NCI-H1930 (cell line): Measurements from ENCODE around the gene BEST2.
A peak's percentile ranks its signal among the peaks of the same experiment; 100 is the strongest.

ENCODE experiments used
- DNase-seq, 2 experiments: peaks; one replicate each; lab custom pipeline; 2025; lab: John Stamatoyannopoulos, UW

Gene BEST2

DNA sequence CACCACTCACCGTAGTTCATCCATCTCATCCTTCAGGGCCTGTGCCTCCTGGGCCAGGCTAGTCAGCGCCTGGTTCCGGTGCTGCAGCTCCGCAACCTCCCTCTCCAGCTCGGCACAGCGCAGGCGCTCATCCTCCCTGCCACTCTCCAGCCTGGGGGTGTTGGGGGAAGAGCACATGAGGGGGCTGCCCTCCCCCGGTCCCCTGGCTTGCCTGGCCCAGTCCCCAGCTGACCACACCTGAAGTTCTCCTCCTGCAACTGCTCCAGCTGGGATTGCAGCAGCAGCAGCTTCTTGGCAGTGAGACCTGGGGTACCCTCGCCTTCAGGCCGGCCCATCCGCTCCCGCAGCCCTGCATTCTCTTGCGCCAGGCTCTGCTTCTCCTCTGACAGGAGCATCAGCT, 19.3 kb downstream of the BEST2 start:
- DNase-seq, result no peak

DNA sequence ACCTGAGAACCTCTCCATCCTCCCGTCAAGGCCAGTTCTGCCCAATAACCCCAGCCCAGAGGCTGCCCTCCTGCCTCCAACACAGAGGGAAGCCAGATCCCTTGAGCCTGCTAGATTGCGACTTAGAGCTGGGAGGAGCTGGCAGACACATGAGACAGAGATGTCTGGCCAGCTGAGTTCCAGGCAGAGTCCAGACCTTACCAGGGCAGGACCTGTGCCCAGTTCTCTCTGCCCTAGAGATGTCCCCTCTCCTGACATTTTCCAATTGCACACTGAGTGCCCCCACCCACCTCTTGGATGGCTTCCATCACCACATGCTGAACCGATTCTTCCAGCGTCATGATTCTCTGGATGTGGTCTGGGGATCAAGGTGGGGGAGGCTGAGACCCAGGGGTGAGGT, 20.7 kb downstream of the BEST2 start:
- no peak for DNase-seq

DNA sequence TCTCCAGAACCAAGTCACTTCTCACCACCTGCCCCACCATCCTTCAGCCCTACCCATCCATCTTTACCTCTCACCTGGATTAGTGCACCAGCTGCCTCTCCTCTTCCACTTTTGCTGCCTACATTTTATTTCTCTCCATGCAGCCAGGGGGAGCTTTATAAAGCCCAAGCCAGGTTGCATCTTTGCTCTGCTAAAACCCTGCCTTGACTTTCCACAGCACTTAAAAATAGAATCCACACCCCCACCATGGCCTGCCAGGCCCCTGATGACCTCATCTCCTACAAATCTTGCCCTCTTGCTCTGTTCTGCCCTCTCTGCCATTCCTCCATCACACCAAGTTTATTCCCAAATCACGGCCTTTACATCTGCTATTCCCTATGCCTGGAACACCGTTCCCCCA, 22.0 kb downstream of the BEST2 start:
- no peak for DNase-seq

DNA sequence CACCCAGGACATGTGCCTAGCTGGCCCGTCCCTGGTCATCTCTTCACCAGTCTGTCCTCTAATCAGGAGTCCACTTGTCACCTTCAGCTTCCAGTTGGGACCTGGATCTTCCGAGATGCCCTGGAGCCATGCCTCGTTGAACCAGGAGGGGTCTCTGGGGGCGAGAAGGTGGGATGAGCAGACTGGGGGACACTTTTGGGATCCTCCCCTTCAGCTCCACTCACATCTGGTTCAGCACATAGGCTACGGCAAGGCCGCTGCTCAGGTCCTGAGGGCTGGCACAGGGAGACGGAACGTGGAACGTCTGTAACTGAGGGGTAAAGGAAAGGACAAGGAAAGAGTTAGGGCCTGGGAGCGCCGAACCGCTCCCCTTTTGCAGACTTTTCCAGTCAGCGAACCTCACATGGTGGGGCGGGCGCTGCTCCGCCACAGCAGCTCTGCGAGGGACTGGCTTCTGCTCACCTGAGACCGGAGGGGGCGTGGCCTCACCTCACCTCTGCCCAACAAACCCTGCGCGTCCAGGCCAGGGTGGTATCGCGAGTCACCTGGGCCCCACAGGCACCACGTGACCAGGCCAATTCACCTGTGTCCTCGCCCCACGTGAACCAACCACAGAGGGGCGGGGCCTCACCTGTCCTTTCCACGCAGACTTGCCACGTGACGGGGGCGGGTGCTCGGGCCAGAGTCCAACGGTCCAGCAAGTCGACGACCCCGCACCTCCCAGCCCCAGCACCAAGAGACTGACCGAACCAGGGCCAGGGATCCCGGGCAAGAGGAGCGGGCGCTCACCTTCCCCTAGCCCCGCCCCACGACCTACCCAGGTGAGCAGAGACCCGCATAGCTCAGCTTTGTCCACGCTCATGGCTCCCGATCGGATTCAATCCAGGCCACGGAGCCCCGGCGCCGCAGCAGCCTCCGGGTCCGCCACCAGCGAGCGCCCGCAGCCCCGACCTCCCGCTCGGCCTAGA, 23.3 kb downstream of the BEST2 start, which contains the start of gene HOOK2:
Gene HOOK2, minus strand, starts transcription at position 965 of the 968 bp plus-strand sequence. Its CDS starts 103 bp downstream, at position 862.
- peak; percentile 15 to 32 for DNase-seq

DNA sequence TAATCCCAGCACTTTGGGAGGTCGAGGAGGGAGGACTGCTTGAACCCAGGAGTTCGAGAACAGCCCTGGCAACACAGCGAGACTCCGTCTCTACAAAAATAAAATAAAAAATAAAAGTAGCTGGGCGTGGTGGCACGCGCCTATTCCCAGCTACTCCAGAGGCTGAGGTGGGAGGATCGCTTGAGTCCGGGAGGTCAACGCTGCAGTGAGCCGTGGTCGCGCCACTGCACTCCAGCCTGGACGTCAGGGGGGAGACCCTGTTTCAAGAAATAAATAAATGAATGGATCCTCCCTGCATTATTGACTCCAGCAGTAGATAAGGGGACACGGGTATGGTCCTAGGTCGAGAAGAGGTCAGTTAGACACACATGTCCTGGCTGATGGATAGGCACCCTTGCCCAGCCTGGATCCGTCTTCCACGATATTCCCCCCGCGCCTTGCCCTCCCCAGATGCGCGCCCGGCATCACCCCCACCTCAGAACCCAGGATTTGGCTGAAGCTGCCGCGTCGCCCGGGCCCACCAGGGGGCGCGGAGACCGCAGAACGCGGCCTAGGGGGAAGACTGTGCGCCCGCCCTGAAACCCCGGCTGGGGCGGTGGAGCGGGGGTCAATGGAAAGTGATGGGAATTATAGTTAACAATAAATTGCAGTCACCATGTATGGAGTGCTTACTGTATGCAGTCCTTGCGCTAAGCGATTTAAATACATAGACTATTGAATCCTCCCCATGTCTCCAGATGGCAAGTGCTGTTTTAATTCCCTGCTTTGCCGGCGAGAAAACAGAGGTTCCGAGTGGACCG, 25.8 kb downstream of the BEST2 start:
- DNase-seq, result peak; percentile 56 to 75

DNA sequence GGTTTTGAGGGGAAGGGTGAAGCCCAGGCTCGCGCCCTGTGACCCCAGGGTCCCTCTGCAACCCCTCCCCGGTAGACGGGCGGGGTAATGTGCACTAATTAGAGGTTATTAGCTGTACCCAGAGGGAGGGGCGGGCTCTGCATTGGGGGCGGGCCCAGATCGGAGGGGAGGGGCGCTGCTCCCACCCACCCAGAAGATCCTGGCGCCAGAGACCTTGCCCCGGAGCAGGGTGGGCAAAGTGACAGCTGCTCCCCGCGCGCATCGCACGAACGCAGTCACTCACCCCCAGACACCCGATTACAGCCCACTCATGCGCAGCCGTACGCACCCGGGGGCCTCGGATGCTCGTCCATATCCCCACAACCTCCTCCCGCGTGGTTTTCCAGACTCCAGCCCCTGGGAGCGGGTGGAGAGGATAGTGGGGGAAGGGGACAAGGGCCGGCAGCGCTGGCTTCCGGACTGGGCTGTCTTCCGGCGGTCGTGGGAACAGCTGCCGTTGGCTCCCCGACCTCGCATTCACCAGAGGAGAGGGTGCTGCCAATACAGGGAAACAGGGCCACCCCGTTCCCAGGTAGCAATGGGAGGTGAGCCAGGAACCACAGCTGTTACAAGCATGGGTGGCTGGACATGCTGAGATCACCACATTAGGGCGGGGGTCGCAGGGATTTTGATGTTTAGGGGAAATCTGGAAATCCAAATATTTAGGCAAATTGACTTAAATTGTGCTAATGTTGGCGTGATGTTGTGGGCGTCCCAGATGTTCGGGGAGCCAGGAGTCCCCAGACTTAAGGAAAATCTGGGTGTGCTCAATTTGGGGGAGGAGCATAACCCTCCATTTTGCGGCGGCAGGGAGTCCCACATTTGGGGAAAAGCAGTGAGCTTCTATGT, 26.7 kb downstream of the BEST2 start:
- peak; percentile 34 to 52 for DNase-seq

DNA sequence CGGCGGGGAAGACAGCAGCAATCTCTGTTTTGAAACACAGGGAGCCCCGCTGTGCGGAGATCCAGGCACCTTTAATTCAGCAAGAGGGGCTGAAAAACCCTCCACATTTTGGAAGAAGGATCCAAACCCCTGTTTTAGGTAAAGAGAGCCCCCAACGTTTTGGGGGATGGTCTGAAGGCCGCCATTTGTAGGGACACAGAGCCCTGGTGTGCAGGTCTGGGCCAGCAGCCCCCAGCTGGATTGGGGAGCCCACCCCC, 27.2 kb downstream of the BEST2 start:
- no peak for DNase-seq

DNA sequence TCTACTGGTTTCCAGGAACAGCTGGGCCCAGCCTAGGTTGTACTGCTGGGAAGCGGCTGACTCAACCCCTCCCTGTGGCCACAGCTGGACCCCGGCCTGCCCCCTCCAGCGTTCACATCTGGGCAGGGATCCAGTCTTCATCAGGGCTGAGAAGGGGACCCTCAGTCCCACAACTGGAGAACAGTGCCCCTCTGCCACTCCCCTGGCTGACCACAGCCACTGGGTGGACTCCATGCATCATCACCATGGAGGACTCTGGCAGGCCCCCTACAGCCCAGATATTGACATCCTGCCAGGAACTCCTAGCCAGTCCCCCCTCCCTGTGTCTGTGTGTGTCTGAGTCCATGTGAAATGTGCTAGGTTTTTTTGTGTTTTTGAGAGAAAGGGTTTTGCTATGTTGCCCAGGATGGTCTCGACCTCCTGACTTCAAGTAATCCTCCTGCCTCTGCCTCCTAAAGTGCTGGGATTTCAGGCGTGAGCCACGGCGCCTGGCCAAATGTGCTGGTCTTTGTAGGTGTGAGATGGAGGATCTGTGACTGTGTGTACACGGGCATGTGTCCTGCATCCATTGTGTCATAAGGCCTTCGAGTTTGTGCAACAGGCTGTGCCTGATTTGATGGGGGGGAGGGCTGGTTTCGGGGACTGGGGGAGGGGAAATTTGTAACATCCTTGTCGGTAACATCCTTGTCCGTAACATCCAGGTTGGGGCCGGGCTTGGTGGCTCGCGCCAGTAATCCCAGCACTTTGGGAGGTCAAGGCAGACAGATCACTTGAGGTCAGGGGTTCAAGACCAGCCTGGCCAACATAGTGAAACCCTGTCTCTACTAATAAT, 27.8 kb downstream of the BEST2 start:
- DNase-seq, result no peak

DNA sequence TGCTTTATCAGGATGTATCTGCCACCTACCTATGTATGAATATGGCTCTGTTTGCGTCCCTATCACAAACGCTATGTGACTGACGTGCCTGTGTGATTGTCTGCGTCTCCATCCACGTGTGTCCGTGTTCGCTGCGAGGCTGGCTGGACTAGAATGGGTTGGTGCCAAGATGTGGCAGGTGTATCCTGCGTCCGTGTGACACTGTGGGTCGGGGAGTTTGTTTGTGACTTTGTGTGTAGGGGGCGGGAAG, 30.5 kb downstream of the BEST2 start:
- no peak for DNase-seq

DNA sequence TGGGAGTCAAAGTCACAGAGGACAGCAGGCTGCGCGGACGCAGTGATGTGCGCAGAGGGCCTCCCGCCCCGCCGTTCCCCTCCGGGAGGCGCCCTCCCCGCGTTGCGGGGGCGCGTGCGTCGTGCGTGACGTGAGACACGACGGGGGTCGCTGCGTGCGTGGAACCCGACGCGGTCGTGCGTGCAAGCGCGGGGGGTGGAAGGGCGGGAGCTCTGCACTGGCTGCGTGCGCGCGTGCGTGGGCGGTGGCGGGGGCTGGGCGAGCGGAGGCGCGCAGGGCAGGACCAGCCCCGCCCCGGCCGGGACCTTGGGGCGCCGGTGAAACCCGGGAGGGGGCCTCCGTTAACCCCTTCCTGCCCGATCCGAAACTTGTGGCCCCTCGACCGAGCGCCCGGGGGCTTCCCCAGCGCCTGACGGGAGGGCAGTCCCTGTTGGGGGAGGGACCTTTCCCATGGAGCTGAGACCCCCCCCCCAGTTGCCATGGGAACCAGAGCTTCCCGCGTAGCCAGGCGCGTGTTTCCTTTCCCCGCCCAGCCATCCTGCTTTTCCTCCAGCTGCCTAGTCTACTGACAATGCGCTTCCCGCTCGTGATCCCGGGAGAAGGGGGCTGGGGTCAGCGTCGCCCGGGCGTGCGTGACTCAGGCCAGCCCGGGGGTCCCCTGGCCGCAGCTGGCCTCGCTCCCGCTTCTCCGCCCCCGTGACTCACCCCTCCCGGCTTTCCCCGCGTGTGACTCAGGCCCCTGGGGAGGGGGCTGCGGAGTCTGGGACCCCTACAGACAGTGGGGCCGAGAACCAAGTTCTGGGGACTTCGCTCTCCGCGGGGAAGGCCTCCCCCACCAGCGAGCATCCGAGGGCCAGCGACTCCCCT, 31.1 kb downstream of the BEST2 start:
- DNase-seq, result peak; percentile 49 to 50

DNA sequence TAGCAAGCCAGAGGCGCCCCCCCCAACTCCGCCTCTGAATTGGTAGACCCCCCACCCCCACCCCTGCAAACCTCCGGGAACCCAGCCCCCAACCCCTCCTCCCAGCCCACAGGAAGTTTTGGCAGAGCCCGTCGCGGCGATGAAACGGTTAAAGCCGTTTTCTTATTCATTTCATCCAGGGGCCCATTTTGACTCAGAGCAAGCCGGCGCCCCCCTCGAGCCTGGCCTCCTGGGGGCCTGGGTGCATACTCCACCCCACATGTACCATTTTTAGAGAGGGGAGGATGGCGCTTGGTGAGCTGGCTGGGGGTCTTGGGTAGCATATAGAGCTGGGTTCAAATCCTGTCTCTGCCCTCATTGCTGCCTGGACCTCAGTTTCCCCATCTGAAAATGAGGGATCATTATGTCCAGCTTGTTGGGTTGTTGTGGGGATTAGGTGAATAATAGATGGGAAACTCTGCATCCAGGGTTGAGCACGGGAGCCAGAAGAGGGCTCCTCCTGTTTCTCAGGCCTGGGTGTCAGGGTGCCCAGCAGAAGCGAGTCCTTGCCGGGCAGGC, 31.8 kb downstream of the BEST2 start:
- DNase-seq, result no peak

DNA sequence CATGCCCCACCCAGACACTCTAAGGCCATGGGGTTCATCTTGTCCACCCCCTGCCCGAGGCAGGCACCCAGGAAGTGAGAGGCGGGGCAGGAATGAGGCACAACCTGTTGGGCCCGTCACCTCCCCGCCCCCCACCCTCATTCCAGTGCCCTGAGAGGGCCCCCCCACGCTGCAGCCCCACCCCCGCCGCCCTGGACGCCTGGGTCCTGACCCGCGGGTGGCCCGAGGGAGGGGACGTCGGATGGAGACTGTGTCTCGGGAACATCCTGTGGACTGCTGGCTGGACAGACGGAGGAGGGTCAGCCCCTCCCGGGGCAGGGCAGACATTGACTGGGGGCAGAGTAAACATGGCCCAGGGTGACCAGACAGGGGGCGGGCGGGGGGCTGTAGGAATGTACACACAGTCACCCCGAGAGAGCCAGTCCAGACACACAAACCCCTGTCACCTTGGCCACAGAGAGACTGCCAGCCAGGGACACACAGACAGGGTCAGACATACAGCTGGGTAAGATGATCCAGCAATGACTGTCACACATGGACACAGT, 32.3 kb downstream of the BEST2 start:
- DNase-seq, result no peak

DNA sequence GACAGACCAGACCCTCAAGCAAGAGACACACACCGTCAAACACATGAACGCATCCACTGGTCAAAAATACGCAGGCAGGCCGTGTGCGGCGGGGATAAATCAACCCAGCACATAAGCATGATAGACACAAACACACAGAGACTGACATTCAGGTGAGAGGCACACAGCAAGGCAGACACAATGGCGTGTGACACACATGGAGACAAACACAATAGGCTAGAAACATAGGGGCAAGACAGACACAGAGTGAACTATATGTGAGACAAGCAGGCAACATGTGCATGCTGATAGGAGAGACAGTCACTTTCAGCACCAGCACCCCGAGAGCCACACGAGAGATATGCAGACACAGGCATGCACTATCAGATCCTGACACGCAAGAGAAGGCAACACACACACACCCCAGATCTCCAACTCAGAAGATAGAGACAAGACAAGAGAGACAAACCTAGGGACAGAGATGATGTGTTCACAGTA, 32.8 kb downstream of the BEST2 start:
- no peak for DNase-seq

DNA sequence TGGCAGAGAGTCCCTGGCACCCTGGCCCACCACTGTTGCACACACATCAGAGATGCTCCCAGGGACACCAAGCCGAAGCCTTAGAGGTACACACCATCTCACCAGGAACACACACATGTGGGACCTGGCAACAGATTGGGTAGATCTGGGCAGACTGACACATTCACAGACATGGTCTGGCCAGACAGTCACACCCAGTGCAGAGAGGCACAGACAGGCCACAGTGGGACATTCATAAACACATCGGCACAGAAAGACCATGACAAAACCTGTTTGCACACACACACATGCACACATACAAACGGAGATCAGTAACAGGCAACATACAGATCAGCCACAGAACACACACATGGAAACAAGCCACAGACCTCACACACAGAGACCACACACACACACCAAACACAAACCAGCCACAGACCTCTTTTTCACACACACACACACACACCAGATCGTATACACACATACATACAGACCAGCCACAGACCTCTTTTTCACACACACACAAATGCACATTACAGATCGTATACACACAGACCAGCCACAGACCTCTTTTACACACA, 33.4 kb downstream of the BEST2 start:
- no peak for DNase-seq

DNA sequence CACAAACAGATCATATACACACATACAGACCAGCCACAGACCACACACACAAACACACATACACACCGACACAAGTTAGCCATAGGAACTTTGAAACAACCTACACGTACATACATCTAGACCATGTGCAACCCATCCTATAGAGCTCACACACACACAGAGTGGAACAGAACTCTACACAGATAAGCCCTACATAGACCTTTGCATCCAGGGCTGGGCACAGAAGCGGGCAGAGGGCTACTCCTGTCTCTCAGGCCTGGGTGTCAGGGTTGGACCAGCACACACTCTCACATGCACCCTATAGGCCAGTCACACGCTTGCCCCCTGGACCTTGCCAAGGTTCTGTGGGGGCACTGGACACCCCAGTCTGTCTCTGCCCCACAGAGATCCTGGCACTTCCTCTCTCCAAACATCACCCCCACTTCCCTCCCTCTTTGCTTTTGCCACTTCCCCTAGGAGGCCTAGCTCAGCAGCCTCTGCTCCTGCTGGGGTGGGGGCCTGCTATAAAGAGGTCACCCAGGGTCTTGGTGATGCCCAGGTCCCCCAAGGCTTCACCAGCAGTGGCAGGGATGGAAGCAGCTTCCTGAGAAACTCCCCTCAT, 33.9 kb downstream of the BEST2 start:
- DNase-seq, result no peak

DNA sequence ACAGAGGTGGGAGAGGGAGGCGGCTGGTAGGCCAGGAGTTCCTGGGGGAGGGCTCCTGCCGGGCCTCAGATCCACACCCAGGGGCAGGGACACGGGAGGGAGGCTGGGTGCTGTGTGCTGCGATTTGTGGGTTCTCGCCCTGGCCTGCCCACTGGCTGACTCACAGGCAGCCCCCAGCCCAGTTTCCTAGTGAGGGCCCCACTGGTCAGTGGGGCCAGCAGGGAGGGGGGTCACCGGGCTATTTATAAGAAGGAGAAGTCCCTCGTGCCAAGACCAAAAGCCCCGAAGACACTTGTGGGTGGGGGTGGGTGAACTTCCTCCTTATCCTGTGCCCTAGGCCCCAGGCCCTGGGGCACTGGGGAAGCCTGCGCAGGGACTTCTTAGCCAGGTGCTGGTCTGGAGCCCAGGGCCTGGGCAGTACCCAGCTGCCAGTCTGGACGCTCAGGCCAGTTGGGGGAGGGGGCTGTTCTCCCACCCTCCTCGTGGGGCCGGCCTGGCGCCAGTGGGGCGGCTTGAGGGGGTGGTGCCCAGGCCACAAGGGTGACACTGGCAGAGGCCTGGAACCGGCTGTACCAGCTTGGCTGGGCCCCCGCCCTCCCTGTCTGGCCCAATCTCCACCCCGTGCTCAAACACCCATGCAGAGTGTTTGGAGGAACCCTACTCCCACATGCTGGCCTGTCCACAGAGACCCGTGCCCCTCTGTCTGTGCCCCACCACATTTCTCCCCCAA, 34.7 kb downstream of the BEST2 start:
- no peak for DNase-seq

DNA sequence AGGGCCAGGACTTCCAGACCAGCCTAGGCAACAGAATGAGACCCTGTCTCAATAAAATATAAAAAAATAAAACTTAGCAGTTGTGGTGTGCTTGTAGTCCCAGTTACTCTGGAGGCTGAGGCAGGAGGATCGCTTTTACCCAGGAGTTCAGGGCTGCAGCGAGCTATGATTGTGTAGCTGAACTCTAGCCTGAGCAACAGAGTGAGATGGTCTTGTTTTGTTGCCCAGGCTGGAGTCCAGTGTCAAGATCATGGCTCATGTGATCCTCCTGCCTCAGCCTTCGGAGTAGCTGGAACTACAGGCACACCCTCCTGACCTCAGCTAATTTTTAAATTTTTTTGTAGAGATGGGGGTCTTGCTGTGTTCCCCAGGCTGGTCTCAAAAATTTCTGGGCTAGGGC, 35.4 kb downstream of the BEST2 start:
- no peak for DNase-seq

DNA sequence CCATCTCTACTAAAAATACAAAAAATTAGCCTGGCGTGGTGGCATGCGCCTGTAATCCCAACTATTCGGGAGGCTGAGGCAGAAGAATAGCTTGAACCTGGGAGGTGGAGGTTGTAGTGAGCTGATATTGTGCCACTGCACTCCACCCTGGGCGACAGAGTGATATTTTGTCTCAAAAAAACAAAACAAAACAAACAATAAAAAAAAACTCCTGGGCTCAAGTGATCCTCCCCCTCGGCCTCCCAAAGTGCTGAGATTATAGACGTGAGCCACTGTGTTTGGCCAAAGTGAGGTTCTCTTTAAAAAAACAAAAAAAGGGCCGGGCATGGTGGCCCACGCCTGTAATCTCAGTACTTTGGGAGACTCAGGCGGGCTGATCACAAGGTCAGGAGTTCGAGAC, 35.9 kb downstream of the BEST2 start:
- DNase-seq, result no peak
